Ovary (tissue), 9 donors: Measurements from ENCODE around the gene PRRC1. TPM values are rescaled to one million over a fixed set of nuclear protein-coding genes. Genes with fewer than 3 reads are reported as not detected.

Experiments
- DNase-seq, 5 donors: peaks; one replicate each; pipeline ENCODE4 v3.0.0-alpha.2; 2019 to 2020
- H3K27ac ChIP-seq, 2 donors: fragments of 200-600 bp; one replicate each; pipeline versions ENCODE4 v1.5.1 to v1.8.0; 2019 to 2022
- H3K27me3 ChIP-seq: fragments of 200-600 bp; one replicate; pipeline ENCODE4 v1.8.0; 2022
- H3K36me3 ChIP-seq: fragments of 200-600 bp; sonication (generic); one replicate; pipeline ENCODE4 v1.5.1; 2019
- H3K4me1 ChIP-seq: one replicate; pipeline ENCODE4 v1.8.1; 2013; ENCODE audit warnings: mild to moderate bottlenecking, moderate library complexity; ENCODE audit not compliant: insufficient read depth
- H3K4me3 ChIP-seq: fragments of 200-600 bp; sonication (generic); one replicate; pipeline ENCODE4 v1.5.1; 2017
- H3K9me3 ChIP-seq, 2 donors: fragments of 200-600 bp in 1 of 2; sonication (generic) in 1 of 2; one replicate each; pipeline versions ENCODE4 v1.5.1 to v1.8.1; 2013 to 2019; ENCODE audit warnings: mild to moderate bottlenecking in 1 of 2, moderate library complexity in 1 of 2
- EP300 ChIP-seq: sonication (generic); formaldehyde crosslinking; IDR thresholded peaks from one replicate; pipeline ENCODE4 v1.6.1; 2017; ENCODE audit warnings: antibody characterized with exemption
- POLR2A ChIP-seq: fragments of 450-650 bp; IDR thresholded peaks from one replicate; pipeline ENCODE4 v1.6.1; 2017; ENCODE audit warnings: antibody characterized with exemption, mild to moderate bottlenecking, moderate library complexity
- WGBS, 3 donors: extraction: QIAGEN DNeasy Blood & Tissue Kit in 1 of 3; methylation state at CpG; one replicate each; pipeline versions ENCODE4 v1.1.5 to v1.1.7; 2013 to 2017; 5-methylcytosine and 5-hydroxymethylcytosine counted together
- intact Hi-C, 4 donors: fragments of 100-400 bp; cut with DNase I; formaldehyde crosslinking; loops; one replicate each; pipeline versions ENCODE4 v1.11.0 to v1.15.1; 2022 to 2023
- polyA plus RNA-seq, 2 donors: library from polyadenylated mRNA; stranded (reverse); fragments of 200-250 nt in 1 of 2; fragments of 350-450 nt in 1 of 2; fragmentation: Illumina TruSeq in 1 of 2; extraction: RNeasy Lipid Tissue Mini Kit (QIAGEN cat#74804) in 1 of 2; gene quantifications; one replicate each; pipeline ENCODE4 v1.2.3, GENCODE V29; 2013 to 2014
- total RNA-seq, 7 donors: library from RNA; depleted of rRNA in 2 of 7; stranded (reverse); fragments of >200 nt in 2 of 7; fragmentation: NEBNext Ultra II Directional in 3 of 7; extraction: Animal tissue kit (Norgen Biotek cat#: 25700) in 3 of 7; gene quantifications; one replicate each; pipeline versions ENCODE4 v1.1.0 to v1.2.4, GENCODE V29; 2016 to 2023
- TF ChIP-seq, protein P1 (sequence below), 3 donors: fragments of 450-650 bp in 2 of 3; fragments of 200-600 bp in 1 of 3; IDR thresholded peaks; one replicate each; pipeline versions ENCODE4 v1.5.1 to v1.8.0; 2016 to 2022; ENCODE audit warnings: antibody characterized with exemption in 3 of 3, mild to moderate bottlenecking in 1 of 3
- donor health status: DM: no; HTN: no; CAD: no; lungs with moderate emphysema.
- donor health status: DM: no; HTN: no; CAD: no.
- donor health status: Bipolar disorder and iron deficiency.
- donor health status: DM: yes; HTN: yes; CAD: no.
- donor health status: DM: no; HTN: no; CAD: no.
- donor health status: DM: yes; HTN: yes; CAD: no.

The PRRC1 gene
- total and polyA plus RNA-seq, 9 donors: 19.0 to 59.0 (median 46.1) TPM

DNA sequence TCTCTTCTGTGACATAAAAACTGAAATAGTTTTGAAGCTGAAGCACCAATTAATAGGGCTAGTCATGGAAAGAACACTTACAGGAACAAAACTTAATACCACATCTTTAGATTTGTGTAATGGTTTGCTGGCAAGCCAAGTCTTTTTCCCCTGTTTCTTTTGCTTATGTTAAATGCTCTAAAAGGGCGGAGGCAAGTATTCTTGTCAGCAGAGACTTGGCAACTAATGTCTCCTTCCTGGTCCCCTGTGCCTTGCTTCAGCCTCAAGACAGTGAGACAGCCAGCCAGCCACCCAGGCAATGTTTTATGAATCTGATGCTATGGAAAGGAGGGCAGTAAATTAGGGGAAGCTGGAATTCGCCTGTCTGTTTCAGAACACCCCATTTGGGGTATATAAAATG lies 45.7 kb downstream of the PRRC1 start:
- Histone ChIP-seq H3K4me3 (no peak overlapping the region), H3K27ac (no peak overlapping the region), H3K27me3 (no peaks in the 10 kb centered on the region), H3K36me3 (no peaks in the 10 kb centered on the region), H3K9me3 (no peaks in the 10 kb centered on the region), H3K4me1 (no peaks in the 10 kb centered on the region)
- DNase-seq: no peak
- no peak for TF ChIP-seq POLR2A
- TF ChIP-seq EP300: no peak
- TF ChIP-seq, protein P1, sequence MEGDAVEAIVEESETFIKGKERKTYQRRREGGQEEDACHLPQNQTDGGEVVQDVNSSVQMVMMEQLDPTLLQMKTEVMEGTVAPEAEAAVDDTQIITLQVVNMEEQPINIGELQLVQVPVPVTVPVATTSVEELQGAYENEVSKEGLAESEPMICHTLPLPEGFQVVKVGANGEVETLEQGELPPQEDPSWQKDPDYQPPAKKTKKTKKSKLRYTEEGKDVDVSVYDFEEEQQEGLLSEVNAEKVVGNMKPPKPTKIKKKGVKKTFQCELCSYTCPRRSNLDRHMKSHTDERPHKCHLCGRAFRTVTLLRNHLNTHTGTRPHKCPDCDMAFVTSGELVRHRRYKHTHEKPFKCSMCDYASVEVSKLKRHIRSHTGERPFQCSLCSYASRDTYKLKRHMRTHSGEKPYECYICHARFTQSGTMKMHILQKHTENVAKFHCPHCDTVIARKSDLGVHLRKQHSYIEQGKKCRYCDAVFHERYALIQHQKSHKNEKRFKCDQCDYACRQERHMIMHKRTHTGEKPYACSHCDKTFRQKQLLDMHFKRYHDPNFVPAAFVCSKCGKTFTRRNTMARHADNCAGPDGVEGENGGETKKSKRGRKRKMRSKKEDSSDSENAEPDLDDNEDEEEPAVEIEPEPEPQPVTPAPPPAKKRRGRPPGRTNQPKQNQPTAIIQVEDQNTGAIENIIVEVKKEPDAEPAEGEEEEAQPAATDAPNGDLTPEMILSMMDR (IDR thresholded peaks at IDR 0.05): no peak
- WGBS, 3 donors: 84 to 93% (median 87%) methylated on average over 2 of the region's 2 CpGs
- intact Hi-C loops: loop anchor here (5.0 to 10.0 kb wide), 3 partner anchors 634 to 642 kb away; no protein-coding TSS in a partner anchor

DNA sequence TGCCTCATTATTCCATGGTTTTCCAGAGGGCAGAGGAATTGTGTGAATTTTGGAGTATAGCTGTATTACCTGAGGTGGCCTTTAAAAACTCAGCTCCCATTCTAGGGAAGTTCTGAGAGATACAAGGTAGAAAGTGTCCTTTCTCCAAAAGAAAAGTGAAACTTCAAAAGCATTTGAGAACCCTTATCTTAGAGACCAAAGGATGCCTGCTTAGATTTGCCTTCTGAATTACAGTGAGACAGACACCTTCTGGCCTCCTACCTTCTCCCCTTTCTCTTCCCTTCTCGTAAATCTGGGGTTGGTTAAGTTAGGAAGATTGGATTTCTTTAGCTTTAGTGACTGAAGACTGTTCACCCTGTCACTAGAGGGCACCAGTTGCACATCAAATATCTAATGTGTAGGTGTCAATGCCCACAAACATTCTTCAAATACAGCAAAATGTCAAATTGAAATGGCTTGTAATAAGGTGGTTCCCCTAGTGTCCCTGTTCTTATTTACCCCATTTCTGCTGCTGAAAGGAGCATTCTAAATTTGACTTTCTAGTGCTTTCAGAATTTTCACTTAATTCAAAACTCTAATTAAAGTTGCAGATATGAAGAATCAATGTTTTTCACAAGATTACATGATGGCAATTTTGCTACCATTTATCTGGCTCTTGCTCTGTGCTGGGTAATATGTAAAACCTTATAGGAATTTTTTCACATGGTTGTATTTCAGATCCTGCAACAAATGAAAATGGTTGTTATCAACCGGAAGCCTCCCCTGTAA lies 46.7 kb downstream of the PRRC1 start:
- H3K27ac ChIP-seq: no peak overlapping the region
- no peaks in the 10 kb centered on the region for H3K27me3 ChIP-seq
- H3K4me3 ChIP-seq: no peak overlapping the region
- peak in 3 of 5 donors; percentile 40 to 60 (median 47) for DNase-seq
- no peaks in the 10 kb centered on the region for H3K4me1 ChIP-seq
- intact Hi-C loops: loop anchor here (5.0 to 10.0 kb wide), 3 partner anchors 633 to 641 kb away; no protein-coding TSS in a partner anchor
- WGBS, 3 donors: 56 to 65% (median 60%) methylated on average over 2 of the region's 2 CpGs
- no peaks in the 10 kb centered on the region for H3K36me3 ChIP-seq
- H3K9me3 ChIP-seq: no peaks in the 10 kb centered on the region
- TF ChIP-seq POLR2A: no peak
- TF ChIP-seq EP300: no peak
- TF ChIP-seq, protein P1 (IDR thresholded peaks at IDR 0.05): peak in 2 of 3 donors; percentile 60 to 69

DNA sequence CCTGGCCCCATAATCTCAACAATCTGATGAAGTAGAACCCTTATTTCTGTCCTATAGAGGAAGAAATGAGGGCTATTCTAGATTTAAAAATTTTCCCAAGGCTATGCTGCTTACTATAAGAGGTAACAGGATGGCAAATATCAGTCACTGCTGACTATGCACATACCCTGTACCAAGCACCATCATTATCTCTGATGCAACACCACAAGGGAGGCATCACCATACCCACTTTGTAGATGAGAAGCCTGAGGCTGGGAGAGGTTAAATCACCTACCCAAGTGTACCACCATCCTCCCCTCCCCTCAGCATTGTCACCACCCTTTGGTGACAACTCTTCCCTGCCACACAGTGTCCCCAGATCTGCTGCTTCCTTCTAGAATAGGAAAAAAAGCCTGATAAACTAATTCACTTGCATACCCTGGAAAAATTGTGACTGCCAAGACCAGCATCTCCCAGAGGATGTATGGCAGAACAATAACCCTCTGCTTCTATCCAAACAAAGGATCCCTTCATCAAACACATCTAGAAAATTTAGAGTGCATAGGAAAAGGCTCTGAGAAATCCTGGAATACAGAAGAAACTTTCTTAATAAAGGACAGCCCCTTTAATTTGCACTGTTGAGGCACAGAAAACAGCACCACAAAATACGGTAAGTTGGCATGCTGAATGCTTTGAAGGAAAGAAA lies 48.3 kb downstream of the PRRC1 start:
- TF ChIP-seq EP300 (no peak), POLR2A (no peak)
- TF ChIP-seq, protein P1 (IDR thresholded peaks at IDR 0.05): no peak
- Histone ChIP-seq H3K36me3 (no peaks in the 10 kb centered on the region), H3K4me1 (no peaks in the 10 kb centered on the region), H3K9me3 (no peaks in the 10 kb centered on the region), H3K27ac (no peak overlapping the region), H3K4me3 (no peak overlapping the region), H3K27me3 (no peaks in the 10 kb centered on the region)
- intact Hi-C loops: loop anchor here in 2 of 4 donors (10.0 kb wide), 1 partner anchor 639 kb away; no protein-coding TSS in a partner anchor
- no peak for DNase-seq
- WGBS, 3 donors: 83 to 95% (median 91%) methylated on average over 1 of the region's 1 CpG

DNA sequence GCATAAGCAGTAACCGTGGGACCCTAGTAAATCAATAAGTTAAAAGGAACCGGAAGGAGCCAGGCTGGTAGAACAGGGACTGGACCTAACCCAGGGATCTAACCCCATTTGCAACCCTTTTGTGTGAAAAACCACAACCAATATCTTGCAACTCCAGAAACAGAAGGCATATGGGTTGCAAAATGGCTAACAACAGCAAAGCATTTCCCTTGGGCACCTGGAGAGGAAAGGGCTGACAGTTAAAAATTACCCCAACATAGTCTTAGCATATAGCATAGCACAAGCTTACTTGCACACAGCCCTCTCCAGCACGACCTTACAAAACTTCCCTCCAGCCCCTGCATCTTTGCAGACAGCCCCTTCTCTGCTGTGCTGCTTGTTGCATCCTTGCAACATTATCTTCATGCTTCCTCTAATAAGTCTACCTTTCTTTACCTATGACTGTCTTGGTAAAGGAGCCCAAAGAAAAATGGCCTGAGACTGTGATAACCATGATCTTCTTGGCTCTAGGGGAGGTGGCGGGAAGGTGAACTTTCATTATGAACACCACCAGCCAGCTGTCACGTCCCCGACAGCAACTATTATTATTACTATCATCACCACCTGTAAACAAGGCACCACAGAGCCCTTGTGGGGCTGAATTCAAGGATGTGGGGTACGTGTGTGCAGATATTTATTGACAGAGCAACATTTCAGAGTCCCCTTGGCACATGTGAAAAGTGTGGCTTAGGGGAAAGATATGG lies 49.8 kb downstream of the PRRC1 start:
- H3K36me3 ChIP-seq: no peaks in the 10 kb centered on the region
- TF ChIP-seq POLR2A: no peak
- TF ChIP-seq EP300: no peak
- TF ChIP-seq, protein P1 (IDR thresholded peaks at IDR 0.05): no peak
- intact Hi-C loops: loop anchor here in 2 of 4 donors (10.0 kb wide), 1 partner anchor 638 kb away; no protein-coding TSS in a partner anchor
- H3K9me3 ChIP-seq: no peaks in the 10 kb centered on the region
- 73 to 91% (median 86%) methylated on average over 7 of the region's 7 CpGs for WGBS, 3 donors
- H3K4me3 ChIP-seq: no peak overlapping the region
- no peaks in the 10 kb centered on the region for H3K4me1 ChIP-seq
- no peak for DNase-seq
- no peak overlapping the region for H3K27ac ChIP-seq
- H3K27me3 ChIP-seq: no peaks in the 10 kb centered on the region
